ENCODE measurements around the gene S100PBP. TPM values are rescaled to one million over a fixed set of nuclear protein-coding genes. Genes with fewer than 3 reads are reported as not detected.
"Not testable (repeated sequence)": the region's sequence is repeated elsewhere in the genome, so short reads cannot be mapped to it uniquely, and the experiment has no call there.

Gene S100PBP
- total RNA-seq, 1 donor = 46.6 TPM

- no peak for TF ChIP-seq CTCF (IDR thresholded peaks at IDR 0.05; ENCODE audit: insufficient read depth, low read depth, low read length)
- peak; percentile 50 for DNase-seq (ENCODE audit: low read depth)
- no peak overlapping the region for H3K4me3 ChIP-seq (ENCODE audit: low read depth, low read length)
Observed at GRCh38 chr1:32801096-32801715, 16.2 kb upstream of the S100PBP start.

- DNase-seq (ENCODE audit: low read depth); H3K4me3 ChIP-seq (ENCODE audit: low read depth, low read length): not testable (repeated sequence)
Observed at GRCh38 chr1:32804460-32804859, 13.0 kb upstream of the S100PBP start.

- H3K4me3 ChIP-seq (ENCODE audit: low read depth, low read length) = no peak overlapping the region
- DNase-seq (ENCODE audit: low read depth) = no peak
- no peak for TF ChIP-seq CTCF (IDR thresholded peaks at IDR 0.05; ENCODE audit: insufficient read depth, low read depth, low read length)
Observed at GRCh38 chr1:32806290-32806689, 11.2 kb upstream of the S100PBP start.

- no peak overlapping the region for H3K4me3 ChIP-seq (ENCODE audit: low read depth, low read length)
- TF ChIP-seq CTCF (IDR thresholded peaks at IDR 0.05; ENCODE audit: insufficient read depth, low read depth, low read length) = no peak
- no peak for DNase-seq (ENCODE audit: low read depth)
Observed at GRCh38 chr1:32806910-32807523, 10.4 kb upstream of the S100PBP start.

GRCh38 chr1:32808580-32808979 is 8.9 kb upstream of the S100PBP start:
- no peak overlapping the region for H3K4me3 ChIP-seq (ENCODE audit: low read depth, low read length)
- DNase-seq (ENCODE audit: low read depth) = no peak

GRCh38 chr1:32810358-32810757 is 7.1 kb upstream of the S100PBP start:
- no peak for DNase-seq (ENCODE audit: low read depth)
- no peak for TF ChIP-seq CTCF (IDR thresholded peaks at IDR 0.05; ENCODE audit: insufficient read depth, low read depth, low read length)
- no peak overlapping the region for H3K4me3 ChIP-seq (ENCODE audit: low read depth, low read length)

More at GRCh38 chr1:32808580-32808979, 8.9 kb upstream of the S100PBP start:
- TF ChIP-seq CTCF (IDR thresholded peaks at IDR 0.05; ENCODE audit: insufficient read depth, low read depth, low read length) = no peak

GRCh38 chr1:32811265-32811664 is 6.2 kb upstream of the S100PBP start:
- no peak for TF ChIP-seq CTCF (IDR thresholded peaks at IDR 0.05; ENCODE audit: insufficient read depth, low read depth, low read length)
- H3K4me3 ChIP-seq (ENCODE audit: low read depth, low read length) = no peak overlapping the region
- no peak for DNase-seq (ENCODE audit: low read depth)
